B cell (primary cell): Measurements from ENCODE around the gene FBXO30. TPM values are rescaled to one million over a fixed set of nuclear protein-coding genes. Genes with fewer than 3 reads are reported as not detected.

Experiments
- ATAC-seq: fragments of 200-7000 bp; cut with Tn5 transposase; one replicate; pipeline ENCODE4 v1.10.0; 2021; ENCODE audit warnings: low read depth, mild to moderate bottlenecking, moderate number of reproducible peaks, moderate library complexity
- CTCF ChIA-PET: fragments of 350-600 bp; sonication (Branson Sonifier 250); formaldehyde crosslinking; loops from one replicate; lab custom pipeline; 2021; ENCODE audit warnings: antibody characterized with exemption, inconsistent platforms; lab: Charles Lee
- POLR2A ChIA-PET: fragments of 350-600 bp; sonication (Branson Sonifier 250); formaldehyde crosslinking; loops from one replicate; lab custom pipeline; 2021; ENCODE audit warnings: antibody characterized with exemption; lab: Charles Lee
- DNase-seq: peaks from one replicate; pipeline ENCODE4 v3.0.0; 2013
- H2AFZ ChIP-seq: 2 replicates; pipeline ENCODE4 v1.6.1; 2012; ENCODE audit warnings: mild to moderate bottlenecking, low read depth, low read length; ENCODE audit not compliant: insufficient read depth, poor library complexity, severe bottlenecking
- H3K27ac ChIP-seq, 2 donors: 1 replicate in 1 of 2; 2 replicates in 1 of 2; pipeline ENCODE4 v1.5.1; 2012 to 2013; ENCODE audit warnings: low read length in 2 of 2, mild to moderate bottlenecking in 2 of 2, moderate library complexity in 1 of 2
- H3K27me3 ChIP-seq, 4 experiments: fragments of 200-600 bp in 1 of 4; sonication (generic) in 1 of 4; replicated peaks in 1 of 4; 1 replicate in 2 of 4; 2 replicates in 2 of 4; pipeline versions ENCODE4 v1.6.1 to v1.7.0; 2013 to 2016; ENCODE audit warnings: low read length in 3 of 4, mild to moderate bottlenecking in 2 of 4, mixed read lengths in 1 of 4, moderate library complexity in 1 of 4; ENCODE audit not compliant: insufficient read depth in 4 of 4, control insufficient read depth in 3 of 4; ENCODE audit errors: control extremely low read depth in 1 of 4
- H3K36me3 ChIP-seq, 2 experiments: replicated peaks in 1 of 2; 1 replicate in 1 of 2; 2 replicates in 1 of 2; pipeline versions ENCODE4 v1.6.1 to v1.7.1; 2013; ENCODE audit warnings: low read length in 1 of 2; ENCODE audit not compliant: insufficient read depth in 2 of 2, control insufficient read depth in 1 of 2; ENCODE audit errors: control extremely low read depth in 1 of 2, extremely low read depth in 1 of 2
- H3K4me1 ChIP-seq, 2 donors: fragments of 200-600 bp in 1 of 2; sonication (generic) in 1 of 2; 1 replicate in 1 of 2; 2 replicates in 1 of 2; pipeline versions ENCODE4 v1.5.1 to v1.6.1; 2013 to 2017; ENCODE audit warnings: low read length in 2 of 2; ENCODE audit not compliant: control insufficient read depth in 2 of 2, insufficient read depth in 2 of 2
- H3K4me2 ChIP-seq: replicated peaks from 2 replicates; pipeline ENCODE3; 2012; ENCODE audit warnings: mild to moderate bottlenecking, low read depth, low read length; ENCODE audit not compliant: poor library complexity, severe bottlenecking
- H3K4me3 ChIP-seq, 5 experiments: fragments of 200-600 bp in 1 of 5; sonication (generic) in 1 of 5; 1 replicate in 3 of 5; 2 replicates in 2 of 5; pipeline versions ENCODE4 v1.5.1 to v1.7.0; 2011 to 2016; ENCODE audit warnings: low read length in 4 of 5, mild to moderate bottlenecking in 4 of 5, low read depth in 2 of 5, control low read depth in 1 of 5, moderate library complexity in 1 of 5; ENCODE audit not compliant: insufficient read depth in 1 of 5; ENCODE audit errors: control extremely low read depth in 1 of 5, extremely low read depth in 1 of 5
- H3K79me2 ChIP-seq: fragments of 200-600 bp; sonication (generic); one replicate; pipeline ENCODE4 v1.6.0; 2016; ENCODE audit warnings: low read length; ENCODE audit not compliant: control insufficient read depth, insufficient read depth
- H3K9ac ChIP-seq: fragments of 200-600 bp; sonication (generic); 2 replicates; pipeline ENCODE4 v1.6.1; 2017; ENCODE audit warnings: mild to moderate bottlenecking, low read length, moderate library complexity
- H3K9me3 ChIP-seq, 3 donors: one replicate each; pipeline versions ENCODE4 v1.6.1 to v1.7.1; 2013; ENCODE audit warnings: low read length in 2 of 3; ENCODE audit not compliant: control insufficient read depth in 2 of 3, insufficient read depth in 1 of 3; ENCODE audit errors: control extremely low read depth in 1 of 3
- H4K20me1 ChIP-seq: 2 replicates; pipeline ENCODE4 v1.6.0; 2012; ENCODE audit warnings: mild to moderate bottlenecking, low read length; ENCODE audit not compliant: insufficient read depth, control insufficient read depth, poor library complexity, severe bottlenecking
- H3K27ac Mint-ChIP-seq: one replicate; pipeline ENCODE4 v1.8.0; 2021; ENCODE audit warnings: mixed read lengths
- H3K27me3 Mint-ChIP-seq: one replicate; pipeline ENCODE4 v1.8.0; 2021; ENCODE audit warnings: mixed read lengths
- H3K4me1 Mint-ChIP-seq: one replicate; pipeline ENCODE4 v1.8.0; 2021; ENCODE audit warnings: mixed read lengths
- H3K4me3 Mint-ChIP-seq: one replicate; pipeline ENCODE4 v1.8.0; 2021; ENCODE audit warnings: mixed read lengths
- H3K9me3 Mint-ChIP-seq: one replicate; pipeline ENCODE4 v1.8.0; 2022; ENCODE audit warnings: mixed read lengths; ENCODE audit not compliant: insufficient read depth
- CTCF ChIP-seq: fragments of 200-600 bp; IDR thresholded peaks from one replicate; pipeline ENCODE4 v1.8.0; 2022; ENCODE audit warnings: antibody characterized with exemption, mild to moderate bottlenecking
- EZH2 ChIP-seq: IDR thresholded peaks from 2 replicates; pipeline ENCODE4 v1.6.1; 2012; ENCODE audit warnings: borderline replicate concordance, low read depth, mild to moderate bottlenecking, moderate library complexity, low read length; ENCODE audit not compliant: insufficient read depth, poor library complexity, severe bottlenecking
- WGBS: methylation state at CpG from one replicate; pipeline ENCODE4 v1.1.5; 2013; ENCODE audit warnings: missing lambda C conversion rate; ENCODE audit not compliant: insufficient coverage; 5-methylcytosine and 5-hydroxymethylcytosine counted together
- intact Hi-C: fragments of 100-400 bp; cut with micrococcal nuclease; formaldehyde crosslinking; loops from one replicate; pipeline ENCODE4 v1.10.0; 2022
- polyA plus RNA-seq: library from polyadenylated mRNA; depleted of rRNA; stranded (reverse); fragments of >200 nt; gene quantifications from 2 replicates; pipeline ENCODE4 v1.2.3, GENCODE V29; 2012
- total RNA-seq, 2 donors: library from RNA; stranded (reverse); fragments of 120-200 nt in 1 of 2; gene quantifications; 1 replicate in 1 of 2; 2 replicates in 1 of 2; pipeline versions ENCODE4 v1.2.3 to v1.2.4, GENCODE V29; 2013 to 2022

Gene FBXO30
- total and polyA plus RNA-seq, 2 donors (not counting 1 experiment from before 2014, with no cell fraction given): 0.85 to 9.7 TPM

GRCh38 chr6:145824344-145824743 is 9.7 kb upstream of the FBXO30 start:
- ChIA-PET POLR2A (no interaction called here), CTCF (no interaction called here)
- ATAC-seq: no peak

GRCh38 chr6:145823328-145823944 is 8.8 kb upstream of the FBXO30 start:
- TF ChIP-seq EZH2 (no peak), CTCF (no peak)
- CTCF ChIA-PET: no interaction called here
- no peak overlapping the region for H3K4me3 Mint-ChIP-seq

More at GRCh38 chr6:145824344-145824743, 9.7 kb upstream of the FBXO30 start:
- Histone ChIP-seq H3K4me3 (no peak overlapping the region), H4K20me1 (no peaks in the 10 kb centered on the region), H3K9me3 (no peaks in the 10 kb centered on the region), H3K9ac (no peak overlapping the region), H3K4me2 (no peak overlapping the region), H3K4me1 (no peaks in the 10 kb centered on the region), H3K79me2 (no peaks in the 10 kb centered on the region), H3K27ac (no peak overlapping the region), H3K36me3 (peaks cover 0 to 4% of the 10 kb centered on the region in 2 experiments), H2AFZ (no peak overlapping the region), H3K27me3 (no peaks in the 10 kb centered on the region)
- no CpG with 5 or more reads among the region's 3 CpGs for WGBS
- Mint-ChIP-seq H3K4me1 (no peaks in the 10 kb centered on the region), H3K27ac (no peak overlapping the region), H3K27me3 (no peaks in the 10 kb centered on the region), H3K9me3 (no peaks in the 10 kb centered on the region), H3K4me3 (no peak overlapping the region)
- intact Hi-C loops: no loop called here
- no peak for DNase-seq
- no peak for TF ChIP-seq CTCF

More at GRCh38 chr6:145823328-145823944, 8.8 kb upstream of the FBXO30 start:
- H2AFZ ChIP-seq: no peak overlapping the region
- peaks cover 0 to 4% of the 10 kb centered on the region in 2 experiments for H3K36me3 ChIP-seq
- H3K9me3 Mint-ChIP-seq: no peaks in the 10 kb centered on the region
- H3K4me1 ChIP-seq: no peaks in the 10 kb centered on the region
- WGBS: 75% methylated on average over 1 of the region's 1 CpG
- no peak overlapping the region for H3K27ac ChIP-seq
- no peaks in the 10 kb centered on the region for H3K4me1 Mint-ChIP-seq
- intact Hi-C loops: no loop called here
- H3K27ac Mint-ChIP-seq: no peak overlapping the region
- ATAC-seq (no peak), DNase-seq (no peak)
- H3K9ac ChIP-seq: no peak overlapping the region
- no peak overlapping the region for H3K4me3 ChIP-seq
- no peaks in the 10 kb centered on the region for H3K27me3 Mint-ChIP-seq
- POLR2A ChIA-PET: no interaction called here
- H3K79me2 ChIP-seq: no peaks in the 10 kb centered on the region
- no peaks in the 10 kb centered on the region for H3K27me3 ChIP-seq
- H3K4me2 ChIP-seq: no peak overlapping the region
- H4K20me1 ChIP-seq: no peaks in the 10 kb centered on the region
- H3K9me3 ChIP-seq: no peaks in the 10 kb centered on the region
